Endothelial cell of umbilical vein (primary cell): ENCODE results near the gene PDZD4.

Experiments
- CTCF ChIP-seq, 2 donors: IDR thresholded peaks; 1 replicate in 1 of 2; 2 replicates in 1 of 2; pipeline ENCODE4 v1.5.1; 2011; ENCODE audit warnings: low read length in 2 of 2, mild to moderate bottlenecking in 2 of 2, moderate library complexity in 2 of 2, control low read depth in 1 of 2, inconsistent platforms in 1 of 2, low read depth in 1 of 2; ENCODE audit not compliant: insufficient read depth in 1 of 2; ENCODE audit errors: extremely low read depth in 1 of 2
- EZH2 ChIP-seq: IDR thresholded peaks from 2 replicates; pipeline ENCODE4 v1.6.1; 2012; ENCODE audit warnings: borderline replicate concordance, low read depth, mild to moderate bottlenecking, moderate library complexity, low read length, inconsistent platforms; ENCODE audit not compliant: severe bottlenecking
- FOS ChIP-seq: IDR thresholded peaks from 2 replicates; pipeline ENCODE4 v1.6.1; 2011; ENCODE audit warnings: mild to moderate bottlenecking, low read length, moderate library complexity, borderline replicate concordance; ENCODE audit not compliant: insufficient read depth
- GATA2 ChIP-seq: IDR thresholded peaks from 2 replicates; pipeline ENCODE4 v1.7.0; 2011; ENCODE audit warnings: low read depth, mild to moderate bottlenecking, moderate library complexity, mixed read lengths, low read length; ENCODE audit not compliant: insufficient read length, insufficient read depth
- JUN ChIP-seq: IDR thresholded peaks from 2 replicates; pipeline ENCODE4 v1.6.1; 2011; ENCODE audit warnings: borderline replicate concordance, low read depth; ENCODE audit not compliant: insufficient read length, insufficient read depth
- MAX ChIP-seq: IDR thresholded peaks from 2 replicates; pipeline ENCODE4 v1.6.1; 2011; ENCODE audit not compliant: insufficient read depth, insufficient read length
- MYC ChIP-seq: IDR thresholded peaks from one replicate; pipeline ENCODE4 v1.6.1; 2011; ENCODE audit warnings: mild to moderate bottlenecking, low read depth, low read length
- POLR2A ChIP-seq: IDR thresholded peaks from 2 replicates; pipeline ENCODE4 v1.6.1; 2012; ENCODE audit warnings: low read depth, mild to moderate bottlenecking, control low read depth, low read length
- POLR2AphosphoS5 ChIP-seq: IDR thresholded peaks from 2 replicates; pipeline ENCODE4 v1.6.1; 2012; ENCODE audit warnings: low read depth, mild to moderate bottlenecking, control low read depth, low read length, moderate library complexity; ENCODE audit not compliant: insufficient read depth

DNA sequence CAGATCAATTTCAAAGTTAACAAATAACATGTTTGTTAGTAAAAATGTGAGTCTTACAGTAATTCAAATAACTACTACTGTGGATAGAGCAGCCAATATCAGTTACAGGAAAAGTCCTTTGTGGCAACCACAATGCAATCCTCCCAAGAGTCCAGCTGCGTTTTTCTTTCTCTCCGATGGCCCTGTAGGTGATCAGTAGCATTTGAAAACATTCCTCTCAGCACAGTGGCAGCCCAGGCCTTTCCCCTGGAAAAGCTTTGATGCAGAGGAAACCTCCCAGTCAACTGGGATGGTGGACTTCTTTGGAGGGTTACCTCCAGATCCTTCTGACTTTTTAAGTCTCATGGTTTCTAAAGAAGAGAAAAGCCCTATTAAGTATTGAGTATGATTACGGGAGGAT is 18.0 kb upstream of the PDZD4 start:
- TF ChIP-seq JUN, result no peak
- TF ChIP-seq CTCF (IDR thresholded peaks at IDR 0.05; ENCODE audit: extremely low read depth in 1 of 2, insufficient read depth in 1 of 2, low read depth in 1 of 2, low read length in 2 of 2), result no peak
- TF ChIP-seq POLR2AphosphoS5, result no peak
- TF ChIP-seq POLR2A, result no peak
- TF ChIP-seq EZH2, result no peak
- no peak for TF ChIP-seq MAX
- no peak for TF ChIP-seq MYC
- no peak for TF ChIP-seq FOS
- TF ChIP-seq GATA2, result no peak
